Sigmoid colon (tissue), 4 donors: Measurements from ENCODE around the gene KCNH1.

Source experiments
- EP300 ChIP-seq, 4 donors: sonication (generic); formaldehyde crosslinking; IDR thresholded peaks; one replicate each; pipeline ENCODE4 v1.6.1; 2017; ENCODE audit warnings: antibody characterized with exemption in 4 of 4
- POLR2A ChIP-seq, 2 donors: fragments of 450-650 bp; IDR thresholded peaks; one replicate each; pipeline ENCODE4 v1.6.1; 2016; ENCODE audit warnings: antibody characterized with exemption in 2 of 2, mild to moderate bottlenecking in 2 of 2, moderate library complexity in 2 of 2
- POLR2AphosphoS5 ChIP-seq, 4 donors: sonication (generic); formaldehyde crosslinking; IDR thresholded peaks; one replicate each; pipeline ENCODE4 v1.6.1; 2017; ENCODE audit warnings: antibody characterized with exemption in 4 of 4
- TF ChIP-seq, protein P1 (sequence below), 4 experiments: fragments of 450-650 bp in 3 of 4; fragments of 200-600 bp in 1 of 4; IDR thresholded peaks; one replicate each; pipeline ENCODE4 v1.5.1; 2016 to 2019; ENCODE audit warnings: antibody characterized with exemption in 4 of 4, mild to moderate bottlenecking in 3 of 4, moderate library complexity in 2 of 4

DNA sequence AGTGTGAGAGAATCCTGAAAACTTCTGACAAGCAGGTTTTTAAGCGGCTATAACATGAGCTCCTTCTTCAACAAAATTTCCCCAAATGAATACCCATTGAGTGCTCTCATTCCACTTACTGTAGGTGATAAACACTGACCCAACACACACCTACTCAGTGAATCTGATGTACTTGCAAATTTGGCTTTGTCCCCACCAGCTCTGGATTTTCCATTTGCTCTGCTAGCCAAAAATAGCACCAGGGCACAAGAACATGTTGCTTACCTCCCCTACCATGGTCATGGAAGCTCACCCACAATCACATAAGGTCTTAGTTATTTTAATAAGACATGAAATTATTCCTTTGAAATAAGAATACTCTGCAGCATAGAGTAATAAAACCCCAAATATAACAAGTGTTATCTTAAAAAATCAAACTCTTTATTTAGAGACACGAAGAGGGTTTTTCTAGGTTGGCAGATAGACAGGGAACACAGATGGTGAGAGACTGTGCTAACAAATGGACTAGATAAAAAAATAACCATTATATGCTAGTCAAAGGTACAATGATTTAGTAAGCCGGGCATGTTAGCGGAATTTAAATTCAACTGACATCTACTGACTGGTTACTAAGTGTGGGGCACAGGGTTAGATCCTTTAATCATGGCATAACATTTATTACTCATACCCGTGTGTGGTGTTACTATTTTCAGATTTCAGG, 291.9 kb downstream of the KCNH1 start:
- TF ChIP-seq, protein P1, sequence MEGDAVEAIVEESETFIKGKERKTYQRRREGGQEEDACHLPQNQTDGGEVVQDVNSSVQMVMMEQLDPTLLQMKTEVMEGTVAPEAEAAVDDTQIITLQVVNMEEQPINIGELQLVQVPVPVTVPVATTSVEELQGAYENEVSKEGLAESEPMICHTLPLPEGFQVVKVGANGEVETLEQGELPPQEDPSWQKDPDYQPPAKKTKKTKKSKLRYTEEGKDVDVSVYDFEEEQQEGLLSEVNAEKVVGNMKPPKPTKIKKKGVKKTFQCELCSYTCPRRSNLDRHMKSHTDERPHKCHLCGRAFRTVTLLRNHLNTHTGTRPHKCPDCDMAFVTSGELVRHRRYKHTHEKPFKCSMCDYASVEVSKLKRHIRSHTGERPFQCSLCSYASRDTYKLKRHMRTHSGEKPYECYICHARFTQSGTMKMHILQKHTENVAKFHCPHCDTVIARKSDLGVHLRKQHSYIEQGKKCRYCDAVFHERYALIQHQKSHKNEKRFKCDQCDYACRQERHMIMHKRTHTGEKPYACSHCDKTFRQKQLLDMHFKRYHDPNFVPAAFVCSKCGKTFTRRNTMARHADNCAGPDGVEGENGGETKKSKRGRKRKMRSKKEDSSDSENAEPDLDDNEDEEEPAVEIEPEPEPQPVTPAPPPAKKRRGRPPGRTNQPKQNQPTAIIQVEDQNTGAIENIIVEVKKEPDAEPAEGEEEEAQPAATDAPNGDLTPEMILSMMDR (IDR thresholded peaks at IDR 0.05): no peak
- TF ChIP-seq POLR2A (IDR thresholded peaks at IDR 0.05) (no peak), POLR2AphosphoS5 (IDR thresholded peaks at IDR 0.05) (no peak), EP300 (IDR thresholded peaks at IDR 0.05) (no peak)
